HG03457 (cell line): ENCODE measurements around the gene OR52E2.
"Not testable (repeated sequence)": the region's sequence is repeated elsewhere in the genome, so short reads cannot be mapped to it uniquely, and the experiment has no call there.

Source experiments
- ATAC-seq: cut with Tn5 transposase; IDR thresholded peaks from one replicate; pipeline ENCODE4 v1.9.1; 2021; ENCODE audit warnings: moderate number of reproducible peaks; ENCODE audit not compliant: unreplicated experiment

The OR52E2 gene

DNA sequence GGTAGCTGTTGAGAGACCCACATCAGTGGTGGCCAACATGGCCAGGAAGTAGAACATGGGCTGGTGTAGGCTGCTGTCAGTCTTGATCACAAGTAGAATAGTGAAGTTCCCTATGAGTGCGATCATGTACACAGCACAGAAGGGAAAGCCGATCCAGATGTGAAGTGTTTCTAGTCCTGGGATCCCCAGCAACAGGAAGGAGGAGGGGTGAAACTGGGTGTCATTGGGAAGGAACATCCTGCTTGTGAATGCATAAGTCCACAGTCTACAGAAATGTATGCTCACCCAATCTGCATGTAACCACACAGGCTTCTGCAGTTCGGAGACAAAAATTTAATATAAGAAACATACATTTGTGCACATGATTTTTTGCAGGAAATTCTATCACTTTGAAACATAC lies at the start of gene OR52E2:
TSS of gene OR52E2 (minus strand) at position 237 of the 400 bp plus-strand sequence. CDS start at position 237, 0 bp downstream.
- ATAC-seq = no peak

GRCh38 chr11:5107285-5107684 lies 47.9 kb upstream of the OR52E2 start:
- ATAC-seq = no peak

DNA sequence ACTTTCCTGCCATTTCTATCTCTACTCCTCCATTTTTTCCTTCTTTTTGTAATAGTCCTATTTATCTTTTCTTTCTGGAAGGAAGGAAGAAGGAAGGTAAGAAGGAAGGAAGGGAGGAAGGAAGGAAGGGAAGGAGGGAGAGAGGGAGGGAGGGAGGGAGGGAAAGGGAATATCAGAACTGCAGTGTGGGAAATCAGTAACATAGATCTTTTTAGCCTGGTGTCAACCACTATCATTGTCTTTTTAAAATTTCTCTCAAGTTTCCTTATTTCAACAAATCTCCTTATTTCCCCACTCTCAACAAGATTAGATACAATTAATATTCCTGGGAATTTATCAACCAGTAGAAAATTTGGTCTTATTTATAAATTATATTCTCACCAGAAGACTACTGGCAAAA lies 43.6 kb upstream of the OR52E2 start:
- no peak for ATAC-seq

DNA sequence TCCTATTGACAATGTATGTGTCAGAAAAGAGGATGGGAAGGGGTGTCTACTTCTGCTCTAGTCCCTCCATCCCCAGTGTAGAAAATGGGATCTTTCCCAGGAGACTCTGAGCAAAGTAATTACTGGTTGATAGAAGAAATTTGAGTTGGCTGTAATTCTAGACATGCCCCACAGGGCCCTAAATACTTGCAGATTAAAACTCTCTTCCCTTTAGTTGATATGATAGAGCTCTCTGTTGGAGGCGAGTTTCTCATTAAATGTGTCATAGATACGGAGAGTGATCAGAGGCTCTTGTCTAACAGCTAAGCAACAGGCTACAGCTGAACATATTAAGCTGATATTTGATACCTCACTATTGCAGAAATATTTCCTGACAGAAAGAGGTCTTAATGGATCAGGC lies 42.8 kb upstream of the OR52E2 start:
- no peak for ATAC-seq

GRCh38 chr11:5096011-5096410 lies 36.6 kb upstream of the OR52E2 start:
- ATAC-seq = no peak

- ATAC-seq = no peak
Observed at GRCh38 chr11:5092821-5093585, 33.6 kb upstream of the OR52E2 start.

DNA sequence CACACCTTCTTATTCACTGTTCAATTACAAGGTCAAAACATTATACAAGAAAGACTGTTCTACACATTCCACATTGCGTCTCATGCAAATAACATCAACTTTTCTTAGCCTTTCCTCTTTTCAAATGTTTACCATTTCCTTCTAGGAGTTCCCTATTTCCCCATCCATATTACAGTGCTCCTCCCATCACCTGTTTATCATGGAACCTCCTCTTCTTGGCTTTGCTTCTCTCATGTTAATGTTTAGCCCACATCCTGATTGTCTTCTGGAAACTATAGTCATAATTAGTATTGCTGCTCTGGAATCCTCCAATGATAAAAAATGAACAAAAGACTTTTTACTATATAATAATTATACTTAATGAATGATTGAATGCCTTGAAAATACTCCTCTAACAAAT lies 31.2 kb upstream of the OR52E2 start:
- ATAC-seq = no peak

DNA sequence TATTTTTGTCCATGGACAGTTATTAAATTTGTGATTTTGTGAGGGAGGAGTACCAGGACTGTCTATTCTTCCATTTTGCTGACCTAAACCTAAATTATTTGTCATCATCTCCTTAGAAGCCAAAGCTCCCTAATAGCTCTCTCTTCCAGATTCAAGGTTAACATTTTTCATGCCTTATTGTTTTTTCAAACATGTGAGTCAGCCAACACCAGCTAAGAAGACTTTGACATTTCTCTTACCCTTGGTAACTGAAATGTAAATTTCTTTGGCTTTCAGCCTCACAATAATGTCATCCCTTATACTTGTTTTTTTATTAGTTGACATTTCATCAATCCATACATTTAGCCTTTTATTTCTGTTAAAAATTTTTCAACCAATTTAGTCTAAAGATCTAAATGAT lies 29.1 kb upstream of the OR52E2 start:
- ATAC-seq = no peak

GRCh38 chr11:5083602-5084001 lies 24.2 kb upstream of the OR52E2 start:
- ATAC-seq = no peak

DNA sequence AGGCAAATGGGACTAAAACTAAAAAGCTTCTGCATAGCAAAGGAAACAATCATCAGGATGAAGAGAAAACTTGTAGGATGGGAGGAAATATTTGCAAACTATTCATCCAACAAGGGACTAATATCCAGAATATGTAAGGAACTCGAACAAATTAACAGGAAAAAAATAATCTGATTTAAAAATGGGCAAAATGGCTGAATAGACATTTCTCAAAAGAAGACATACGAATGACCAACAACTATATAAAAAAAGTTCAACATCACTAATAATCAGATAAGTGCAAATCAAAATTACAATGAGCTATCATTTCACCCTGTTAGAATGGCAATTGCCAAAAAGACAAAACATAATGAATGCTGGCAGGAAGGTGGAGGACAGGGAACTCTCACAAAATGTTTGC lies 22.0 kb upstream of the OR52E2 start:
- ATAC-seq = no peak

DNA sequence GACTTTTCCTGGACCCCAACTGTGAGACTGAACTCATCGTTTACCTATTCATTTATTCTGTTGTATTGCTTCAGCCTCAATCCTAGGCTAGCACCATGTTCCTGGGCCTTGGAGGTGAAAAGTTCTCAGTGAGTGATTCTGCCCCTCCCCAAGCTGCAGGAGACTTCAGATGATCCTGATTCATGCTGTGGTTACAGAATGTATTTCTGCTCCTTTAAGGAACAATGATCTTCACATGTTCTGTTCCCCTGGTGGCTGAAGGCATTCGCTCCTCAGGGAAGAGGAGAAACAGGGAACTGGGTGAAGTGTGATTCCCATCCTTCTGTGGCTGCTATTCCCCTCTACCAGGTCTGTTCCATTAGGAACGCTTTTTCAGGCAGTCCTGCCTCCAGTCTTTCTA lies 12.4 kb upstream of the OR52E2 start:
- ATAC-seq = no peak

- no peak for ATAC-seq
Observed at GRCh38 chr11:5069272-5069671, 9.8 kb upstream of the OR52E2 start, which contains the start of gene OR52E1. Gene OR52E1, plus strand, starts transcription at chr11:5069572.

DNA sequence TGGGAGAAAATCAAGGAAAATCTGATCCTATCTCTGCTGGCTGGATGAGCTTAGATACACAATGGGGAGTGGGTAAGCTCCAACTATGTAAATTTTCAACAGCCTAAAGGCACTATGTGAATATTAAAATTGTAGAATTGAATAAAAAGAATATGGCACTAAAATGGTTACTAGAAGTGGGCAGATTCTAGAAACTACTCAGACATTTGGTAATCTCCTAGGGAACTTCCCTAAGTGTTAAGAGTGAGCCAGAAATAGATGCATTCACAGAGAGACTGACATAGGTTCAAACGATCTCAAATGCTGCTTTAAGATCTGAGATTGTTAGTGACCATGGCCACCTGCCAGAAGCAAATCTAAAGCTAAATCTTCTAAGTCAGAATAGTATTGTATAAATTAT lies 5.6 kb upstream of the OR52E2 start:
- ATAC-seq = no peak

DNA sequence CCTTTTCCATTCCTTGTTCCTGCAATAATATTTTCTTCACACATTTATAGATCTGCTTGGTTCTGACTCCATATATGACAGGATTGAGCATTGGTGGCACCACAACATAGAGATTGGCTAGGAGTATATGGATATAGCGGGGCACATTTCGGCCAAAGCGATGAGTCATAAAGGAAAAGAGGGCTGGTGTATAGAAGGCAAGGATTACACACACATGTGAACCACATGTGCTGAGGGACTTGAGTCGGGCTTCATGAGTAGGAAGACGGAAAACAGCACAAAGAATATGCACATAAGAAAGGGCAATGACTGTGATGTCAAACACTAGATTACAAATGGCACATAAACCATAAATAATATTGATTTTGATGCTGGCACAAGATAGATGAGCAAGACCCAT lies 748 bp downstream of the OR52E2 start:
- ATAC-seq = not testable (repeated sequence)

- no peak for ATAC-seq
Observed at GRCh38 chr11:5046754-5047330, 12.6 kb downstream of the OR52E2 start.

- no peak for ATAC-seq
Observed at GRCh38 chr11:5046226-5046625, 13.2 kb downstream of the OR52E2 start, which contains the start of gene OR52J3. Gene OR52J3, plus strand, starts transcription at chr11:5046526. Its CDS starts 0 bp downstream, at chr11:5046526.

- no peak for ATAC-seq
Observed at GRCh38 chr11:5043380-5043779, 16.0 kb downstream of the OR52E2 start.

DNA sequence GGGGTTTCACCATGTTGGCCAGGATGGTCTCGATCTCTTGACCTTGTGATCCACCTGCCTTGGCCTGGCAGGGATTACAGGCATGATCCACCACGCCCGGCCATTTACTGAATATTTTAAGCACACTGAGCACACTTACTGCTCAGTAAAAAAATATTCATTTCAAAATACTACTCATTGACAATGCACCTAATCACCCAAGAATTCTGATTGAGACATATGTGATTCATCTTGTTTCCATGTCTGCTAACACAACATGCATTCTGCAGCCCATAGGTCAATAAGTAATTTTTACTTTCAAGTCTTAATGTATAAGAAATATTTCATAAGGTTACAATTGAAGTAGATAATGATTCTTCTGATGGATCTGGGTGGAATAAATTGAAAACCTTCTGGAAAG lies 17.3 kb downstream of the OR52E2 start:
- no peak for ATAC-seq

GRCh38 chr11:5040876-5041275 lies 18.6 kb downstream of the OR52E2 start:
- ATAC-seq = no peak

DNA sequence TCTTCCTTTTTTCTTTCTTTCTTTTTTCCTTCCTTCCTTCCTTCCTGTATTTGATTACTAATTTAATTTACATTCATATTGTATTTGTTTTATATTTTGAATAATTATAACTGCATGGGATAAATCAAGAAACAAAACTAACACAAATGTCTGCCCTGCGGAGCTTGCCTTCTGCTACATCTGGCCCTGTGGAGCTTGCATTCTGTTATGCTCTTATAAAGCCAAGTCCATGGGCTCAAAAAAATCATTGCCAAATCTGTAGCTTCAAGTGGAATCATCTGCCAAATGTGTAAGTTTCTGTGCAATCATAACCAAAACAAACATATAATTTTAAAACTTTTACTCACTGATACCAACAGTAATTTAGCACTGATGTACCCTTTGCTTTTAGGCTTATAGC lies 21.1 kb downstream of the OR52E2 start:
- no peak for ATAC-seq

- no peak for ATAC-seq
Observed at GRCh38 chr11:5037926-5038325, 21.5 kb downstream of the OR52E2 start.

DNA sequence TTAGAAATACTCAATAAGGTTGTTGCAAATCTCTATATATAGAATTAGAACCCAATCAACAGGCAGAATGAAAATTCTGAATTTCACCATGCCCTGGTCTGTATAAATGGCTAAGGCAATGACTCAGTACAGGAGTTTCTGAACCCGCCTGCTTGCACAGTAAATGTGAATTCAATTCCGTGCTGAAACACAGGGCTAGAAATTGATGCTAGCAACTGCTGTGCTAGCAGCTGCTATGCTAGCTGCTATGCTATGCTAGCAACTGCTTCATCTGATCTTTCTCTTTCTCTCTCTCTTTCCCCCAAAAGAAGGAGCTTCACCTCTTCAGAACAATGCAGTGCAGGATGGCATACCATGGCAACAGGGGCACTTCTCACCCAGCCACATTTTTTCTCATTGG lies 22.8 kb downstream of the OR52E2 start:
- no peak for ATAC-seq

GRCh38 chr11:5021996-5022395 lies 37.4 kb downstream of the OR52E2 start:
- ATAC-seq = no peak
